ENCODE data around the gene NPC2. TPM values are rescaled to one million over a fixed set of nuclear protein-coding genes. Genes with fewer than 3 reads are reported as not detected.

The NPC2 gene
- total and polyA plus RNA-seq, 11 donors: 69.4 to 374 (median 135) TPM

DNA sequence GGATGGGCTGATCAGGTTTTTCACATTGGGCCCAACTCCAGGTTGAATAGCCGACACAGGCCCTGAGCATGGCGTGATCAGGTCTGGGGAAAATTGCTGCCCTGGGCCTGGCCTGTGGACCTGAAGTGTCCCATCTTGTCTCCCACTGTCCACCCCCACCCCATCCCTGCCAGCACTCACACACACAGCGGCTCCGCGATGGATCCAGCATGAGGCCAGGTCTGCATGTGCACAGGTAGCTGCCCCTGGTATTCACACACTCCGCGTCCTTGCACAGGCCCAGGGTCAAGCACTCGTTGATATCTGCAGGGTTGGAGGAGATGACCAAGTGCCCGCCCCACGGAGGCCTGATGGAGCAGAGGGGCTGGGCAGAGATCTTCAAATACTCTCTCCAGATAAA, 39.1 kb upstream of the NPC2 start:
- H3K9me3 ChIP-seq: no peaks in the 10 kb centered on the region
- TF ChIP-seq POLR2A (IDR thresholded peaks at IDR 0.05): no peak
- TF ChIP-seq, protein P1, sequence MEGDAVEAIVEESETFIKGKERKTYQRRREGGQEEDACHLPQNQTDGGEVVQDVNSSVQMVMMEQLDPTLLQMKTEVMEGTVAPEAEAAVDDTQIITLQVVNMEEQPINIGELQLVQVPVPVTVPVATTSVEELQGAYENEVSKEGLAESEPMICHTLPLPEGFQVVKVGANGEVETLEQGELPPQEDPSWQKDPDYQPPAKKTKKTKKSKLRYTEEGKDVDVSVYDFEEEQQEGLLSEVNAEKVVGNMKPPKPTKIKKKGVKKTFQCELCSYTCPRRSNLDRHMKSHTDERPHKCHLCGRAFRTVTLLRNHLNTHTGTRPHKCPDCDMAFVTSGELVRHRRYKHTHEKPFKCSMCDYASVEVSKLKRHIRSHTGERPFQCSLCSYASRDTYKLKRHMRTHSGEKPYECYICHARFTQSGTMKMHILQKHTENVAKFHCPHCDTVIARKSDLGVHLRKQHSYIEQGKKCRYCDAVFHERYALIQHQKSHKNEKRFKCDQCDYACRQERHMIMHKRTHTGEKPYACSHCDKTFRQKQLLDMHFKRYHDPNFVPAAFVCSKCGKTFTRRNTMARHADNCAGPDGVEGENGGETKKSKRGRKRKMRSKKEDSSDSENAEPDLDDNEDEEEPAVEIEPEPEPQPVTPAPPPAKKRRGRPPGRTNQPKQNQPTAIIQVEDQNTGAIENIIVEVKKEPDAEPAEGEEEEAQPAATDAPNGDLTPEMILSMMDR (IDR thresholded peaks at IDR 0.05): no peak
- DNase-seq (peak in 1 of 5 donors; percentile 39), ATAC-seq (no peak)
- H3K27me3 ChIP-seq: no peaks in the 10 kb centered on the region
- intact Hi-C loops (cut with DNase I): no loop called here
- no peak overlapping the region for H3K27ac ChIP-seq
- 90 to 93% (median 91%) methylated on average over 10 of the region's 10 CpGs for WGBS, 4 donors
- H3K4me3 ChIP-seq: no peak overlapping the region
- peaks cover 0 to 34% (median 0%) of the 10 kb centered on the region in 9 donors for H3K36me3 ChIP-seq
- H3K4me1 ChIP-seq: peaks cover 0 to 8% (median 0%) of the 10 kb centered on the region in 12 donors

GRCh38 chr14:74531467-74531866, 38.4 kb upstream of the NPC2 start:
- no peak for TF ChIP-seq POLR2A (IDR thresholded peaks at IDR 0.05)
- TF ChIP-seq, protein P1 (IDR thresholded peaks at IDR 0.05): peak in 9 of 12 donors; percentile 14 to 45 (median 32)
- peaks cover 0 to 28% (median 0%) of the 10 kb centered on the region in 9 donors for H3K36me3 ChIP-seq
- no peak overlapping the region for H3K4me3 ChIP-seq
- no peak overlapping the region for H3K27ac ChIP-seq
- DNase-seq (peak in 3 of 5 donors; percentile 33 to 69 (median 59)), ATAC-seq (peak; percentile 48 to 76 (median 68))
- WGBS, 4 donors: 50 to 78% (median 58%) methylated on average over 1 to 5 of the region's 5 CpGs
- intact Hi-C loops (cut with DNase I): no loop called here
- peaks cover 0 to 8% (median 0%) of the 10 kb centered on the region in 12 donors for H3K4me1 ChIP-seq
- no peaks in the 10 kb centered on the region for H3K27me3 ChIP-seq
- H3K9me3 ChIP-seq: no peaks in the 10 kb centered on the region

GRCh38 chr14:74531006-74531405, 37.9 kb upstream of the NPC2 start:
- peaks cover 0 to 8% (median 0%) of the 10 kb centered on the region in 12 donors for H3K4me1 ChIP-seq
- WGBS, 4 donors: 83 to 91% (median 87%) methylated on average over 3 of the region's 3 CpGs

GRCh38 chr14:74528886-74529285, 35.8 kb upstream of the NPC2 start:
- Histone ChIP-seq H3K9me3 (no peaks in the 10 kb centered on the region), H3K27me3 (no peaks in the 10 kb centered on the region), H3K4me3 (no peak overlapping the region), H3K36me3 (peaks cover 0 to 23% (median 0%) of the 10 kb centered on the region in 9 donors), H3K27ac (no peak overlapping the region), H3K4me1 (peaks cover 0 to 13% (median 0%) of the 10 kb centered on the region in 12 donors)
- WGBS, 4 donors: 89 to 91% (median 89%) methylated on average over 10 of the region's 10 CpGs
- no peak for ATAC-seq
- intact Hi-C loops (cut with DNase I): no loop called here
- TF ChIP-seq, protein P1 (IDR thresholded peaks at IDR 0.05): no peak
- no peak for TF ChIP-seq POLR2A (IDR thresholded peaks at IDR 0.05)
- DNase-seq: peak in 1 of 5 donors; percentile 35

More at GRCh38 chr14:74531006-74531405, 37.9 kb upstream of the NPC2 start:
- intact Hi-C loops (cut with DNase I): no loop called here
- H3K4me3 ChIP-seq: no peak overlapping the region
- TF ChIP-seq POLR2A (IDR thresholded peaks at IDR 0.05): no peak
- TF ChIP-seq, protein P1 (IDR thresholded peaks at IDR 0.05): no peak
- DNase-seq: peak in 1 of 5 donors; percentile 23
- ATAC-seq: no peak
- H3K36me3 ChIP-seq: peaks cover 0 to 23% (median 0%) of the 10 kb centered on the region in 9 donors
- no peaks in the 10 kb centered on the region for H3K9me3 ChIP-seq
- H3K27me3 ChIP-seq: no peaks in the 10 kb centered on the region
- H3K27ac ChIP-seq: no peak overlapping the region
